Type B pancreatic cell (in vitro differentiated cells): ENCODE measurements around the gene CHCHD1. TPM values are rescaled to one million over a fixed set of nuclear protein-coding genes. Genes with fewer than 3 reads are reported as not detected.

Source experiments
- DNase-seq: peaks from one replicate; pipeline ENCODE4 v3.0.0; 2021; ENCODE audit warnings: mixed read lengths; ENCODE audit not compliant: unreplicated experiment; ENCODE audit errors: extremely low spot score
- H3K27ac Mint-ChIP-seq: 2 replicates; pipeline ENCODE4 v1.8.0; 2021; ENCODE audit warnings: mild to moderate bottlenecking, mixed read lengths
- H3K27me3 Mint-ChIP-seq: 2 replicates; pipeline ENCODE4 v1.8.0; 2021; ENCODE audit warnings: mixed read lengths
- H3K36me3 Mint-ChIP-seq: 2 replicates; pipeline ENCODE4 v1.8.0; 2021; ENCODE audit warnings: mixed read lengths
- H3K4me1 Mint-ChIP-seq: one replicate; pipeline ENCODE4 v1.8.0; 2021; ENCODE audit warnings: mixed read lengths; ENCODE audit not compliant: unreplicated experiment
- H3K4me3 Mint-ChIP-seq: 2 replicates; pipeline ENCODE4 v1.8.0; 2021; ENCODE audit warnings: mild to moderate bottlenecking, mixed read lengths
- H3K9me3 Mint-ChIP-seq: 2 replicates; pipeline ENCODE4 v1.8.0; 2021; ENCODE audit warnings: mixed read lengths
- total RNA-seq: library from RNA; stranded (reverse); gene quantifications from 2 replicates; pipeline ENCODE4 v1.2.1, GENCODE V29; 2021; ENCODE audit warnings: low replicate concordance
- TF ChIP-seq, protein P1 (sequence below): fragments of 200-600 bp; sonication (generic); conservative IDR thresholded peaks from 2 replicates; pipeline ENCODE4 v1.5.0; 2021; ENCODE audit warnings: antibody characterized with exemption, mild to moderate bottlenecking

Gene CHCHD1
- total RNA-seq, 1 donor from 2014 or later = 32.6 TPM

- Mint-ChIP-seq H3K27me3 (no peaks in the 10 kb centered on the region), H3K27ac (no peak overlapping the region), H3K36me3 (peaks cover 17% of the 10 kb centered on the region), H3K4me1 (no peaks in the 10 kb centered on the region), H3K4me3 (no peak overlapping the region), H3K9me3 (no peaks in the 10 kb centered on the region)
- DNase-seq = no peak
- TF ChIP-seq, protein P1, sequence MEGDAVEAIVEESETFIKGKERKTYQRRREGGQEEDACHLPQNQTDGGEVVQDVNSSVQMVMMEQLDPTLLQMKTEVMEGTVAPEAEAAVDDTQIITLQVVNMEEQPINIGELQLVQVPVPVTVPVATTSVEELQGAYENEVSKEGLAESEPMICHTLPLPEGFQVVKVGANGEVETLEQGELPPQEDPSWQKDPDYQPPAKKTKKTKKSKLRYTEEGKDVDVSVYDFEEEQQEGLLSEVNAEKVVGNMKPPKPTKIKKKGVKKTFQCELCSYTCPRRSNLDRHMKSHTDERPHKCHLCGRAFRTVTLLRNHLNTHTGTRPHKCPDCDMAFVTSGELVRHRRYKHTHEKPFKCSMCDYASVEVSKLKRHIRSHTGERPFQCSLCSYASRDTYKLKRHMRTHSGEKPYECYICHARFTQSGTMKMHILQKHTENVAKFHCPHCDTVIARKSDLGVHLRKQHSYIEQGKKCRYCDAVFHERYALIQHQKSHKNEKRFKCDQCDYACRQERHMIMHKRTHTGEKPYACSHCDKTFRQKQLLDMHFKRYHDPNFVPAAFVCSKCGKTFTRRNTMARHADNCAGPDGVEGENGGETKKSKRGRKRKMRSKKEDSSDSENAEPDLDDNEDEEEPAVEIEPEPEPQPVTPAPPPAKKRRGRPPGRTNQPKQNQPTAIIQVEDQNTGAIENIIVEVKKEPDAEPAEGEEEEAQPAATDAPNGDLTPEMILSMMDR = no peak
Observed at GRCh38 chr10:73797324-73798025, 15.6 kb downstream of the CHCHD1 start.

GRCh38 chr10:73798087-73798486, 16.2 kb downstream of the CHCHD1 start:
- Mint-ChIP-seq H3K36me3 (peaks cover 17% of the 10 kb centered on the region), H3K9me3 (no peaks in the 10 kb centered on the region), H3K27me3 (no peaks in the 10 kb centered on the region), H3K4me3 (no peak overlapping the region), H3K4me1 (no peaks in the 10 kb centered on the region), H3K27ac (no peak overlapping the region)
- TF ChIP-seq, protein P1 = no peak
- no peak for DNase-seq

DNA sequence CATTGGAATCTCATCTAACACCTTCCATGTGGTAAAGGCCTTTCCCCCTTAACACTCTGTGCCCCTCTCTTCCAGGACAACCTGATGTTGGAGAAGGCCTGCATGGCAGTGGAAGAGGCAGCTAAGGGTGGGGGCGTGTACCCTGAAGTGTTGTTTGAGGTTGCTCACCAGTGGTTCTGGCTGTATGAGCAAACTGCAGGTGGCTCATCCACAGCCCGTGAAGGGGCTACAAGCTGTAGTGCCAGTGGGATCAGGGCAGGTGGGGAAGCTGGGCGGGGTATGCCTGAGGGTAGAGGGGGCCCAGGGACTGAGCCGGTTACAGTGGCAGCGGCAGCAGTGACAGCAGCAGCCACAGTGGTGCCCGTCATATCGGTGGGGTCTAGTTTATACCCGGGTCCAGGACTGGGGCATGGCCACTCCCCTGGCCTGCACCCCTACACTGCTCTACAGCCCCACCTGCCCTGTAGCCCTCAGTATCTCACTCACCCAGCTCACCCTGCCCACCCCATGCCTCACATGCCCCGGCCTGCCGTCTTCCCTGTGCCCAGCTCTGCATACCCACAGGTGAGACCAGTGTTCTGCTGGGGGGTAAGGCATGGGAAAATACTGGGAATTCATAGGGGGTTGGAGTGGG, 17.2 kb downstream of the CHCHD1 start:
- no peak for DNase-seq
- Mint-ChIP-seq H3K27me3 (no peaks in the 10 kb centered on the region), H3K36me3 (peaks cover 20% of the 10 kb centered on the region), H3K27ac (no peak overlapping the region), H3K4me3 (no peak overlapping the region), H3K9me3 (no peaks in the 10 kb centered on the region), H3K4me1 (no peaks in the 10 kb centered on the region)
- TF ChIP-seq, protein P1 = no peak

DNA sequence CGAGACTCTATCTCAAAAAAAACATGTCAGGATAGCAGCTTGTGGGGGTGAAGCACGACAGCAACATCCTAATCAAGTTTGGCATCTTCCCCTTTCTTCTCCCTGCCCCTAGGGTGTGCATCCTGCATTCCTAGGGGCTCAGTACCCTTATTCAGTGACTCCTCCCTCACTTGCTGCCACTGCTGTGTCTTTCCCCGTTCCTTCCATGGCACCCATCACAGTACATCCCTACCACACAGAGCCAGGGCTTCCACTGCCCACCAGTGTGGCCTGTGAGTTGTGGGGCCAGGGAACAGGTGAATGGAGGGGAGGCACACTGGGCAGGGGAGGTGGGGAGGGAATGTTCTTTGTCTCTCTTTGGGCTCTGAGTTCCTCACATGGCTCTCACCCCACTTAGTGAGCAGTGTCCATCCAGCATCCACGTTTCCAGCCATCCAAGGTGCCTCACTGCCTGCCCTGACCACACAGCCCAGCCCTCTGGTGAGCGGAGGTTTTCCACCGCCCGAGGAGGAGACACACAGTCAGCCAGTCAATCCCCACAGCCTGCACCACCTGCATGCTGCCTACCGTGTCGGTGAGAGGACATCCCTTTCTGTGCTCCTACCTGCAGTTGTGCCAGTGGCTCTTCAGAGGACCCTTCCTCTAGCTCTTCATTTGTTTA, 18.2 kb downstream of the CHCHD1 start:
- no peak overlapping the region for H3K4me3 Mint-ChIP-seq
- TF ChIP-seq, protein P1 = no peak
- peaks cover 17% of the 10 kb centered on the region for H3K36me3 Mint-ChIP-seq

DNA sequence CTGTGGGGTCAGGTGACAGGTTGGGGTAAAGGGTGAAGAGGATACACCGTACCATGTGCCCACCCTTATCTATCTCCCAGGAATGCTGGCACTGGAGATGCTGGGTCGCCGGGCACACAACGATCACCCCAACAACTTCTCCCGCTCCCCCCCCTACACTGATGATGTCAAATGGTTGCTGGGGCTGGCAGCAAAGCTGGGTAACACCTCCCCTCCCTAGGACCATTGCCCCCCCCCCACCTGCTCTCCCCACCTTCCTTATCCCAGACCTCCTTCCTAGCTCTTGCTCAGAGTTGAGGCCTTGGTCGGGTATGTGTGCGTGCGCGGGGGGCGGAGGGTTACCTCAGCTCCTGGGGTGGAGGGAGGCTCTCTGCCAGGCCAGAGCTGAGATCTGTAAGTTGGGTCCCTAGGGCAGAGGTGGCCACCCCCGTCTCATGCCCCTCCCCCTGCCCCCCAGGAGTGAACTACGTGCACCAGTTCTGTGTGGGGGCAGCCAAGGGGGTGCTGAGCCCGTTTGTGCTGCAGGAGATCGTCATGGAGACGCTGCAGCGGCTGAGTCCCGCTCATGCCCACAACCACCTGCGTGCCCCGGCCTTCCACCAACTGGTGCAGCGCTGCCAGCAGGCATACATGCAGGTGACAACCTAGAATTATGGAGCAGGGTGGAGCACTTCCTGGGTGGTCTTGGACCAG, 18.9 kb downstream of the CHCHD1 start:
- no peaks in the 10 kb centered on the region for H3K9me3 Mint-ChIP-seq
- DNase-seq = no peak
- no peak overlapping the region for H3K4me3 Mint-ChIP-seq
- no peak overlapping the region for H3K27ac Mint-ChIP-seq
- H3K27me3 Mint-ChIP-seq = no peaks in the 10 kb centered on the region
- no peaks in the 10 kb centered on the region for H3K4me1 Mint-ChIP-seq
- peaks cover 16% of the 10 kb centered on the region for H3K36me3 Mint-ChIP-seq
- TF ChIP-seq, protein P1 = no peak

More for the DNA sequence above, 18.2 kb downstream of the CHCHD1 start:
- H3K4me1 Mint-ChIP-seq = no peaks in the 10 kb centered on the region
- H3K27ac Mint-ChIP-seq = no peak overlapping the region
- no peaks in the 10 kb centered on the region for H3K9me3 Mint-ChIP-seq
- no peak for DNase-seq
- H3K27me3 Mint-ChIP-seq = no peaks in the 10 kb centered on the region
